GM23248 (cell line): ENCODE data around the gene KIF18A. TPM values are rescaled to one million over a fixed set of nuclear protein-coding genes. Genes with fewer than 3 reads are reported as not detected.

Experiments
- DNase-seq: peaks from one replicate; pipeline ENCODE4 v3.0.0-alpha.2; 2015
- H2AFZ ChIP-seq: fragments of 200-600 bp; sonication (generic); 2 replicates; pipeline ENCODE4 v1.6.1; 2016; ENCODE audit warnings: antibody characterized with exemption
- H3F3A ChIP-seq: fragments of 200-600 bp; sonication (generic); 2 replicates; pipeline ENCODE4 v1.6.1; 2016; ENCODE audit warnings: mild to moderate bottlenecking, antibody characterized with exemption, mixed run types; ENCODE audit not compliant: insufficient read depth
- H3K27ac ChIP-seq: fragments of 200-600 bp; sonication (generic); 2 replicates; pipeline ENCODE4 v1.5.1; 2016; ENCODE audit warnings: mild to moderate bottlenecking
- H3K27me3 ChIP-seq: fragments of 200-600 bp; sonication (generic); replicated peaks from 2 replicates; pipeline ENCODE4 v1.6.1; 2016; ENCODE audit warnings: mild to moderate bottlenecking; ENCODE audit not compliant: insufficient read depth
- H3K36me3 ChIP-seq: fragments of 200-600 bp; sonication (generic); 2 replicates; pipeline ENCODE4 v1.6.1; 2016; ENCODE audit warnings: low read depth, mild to moderate bottlenecking
- H3K4me1 ChIP-seq: fragments of 200-600 bp; sonication (generic); 2 replicates; pipeline ENCODE4 v1.6.1; 2016; ENCODE audit warnings: mild to moderate bottlenecking; ENCODE audit not compliant: insufficient read depth
- H3K4me2 ChIP-seq: fragments of 200-600 bp; sonication (generic); one replicate; pipeline ENCODE4 v1.6.1; 2016; ENCODE audit warnings: mild to moderate bottlenecking; ENCODE audit not compliant: unreplicated experiment
- H3K4me3 ChIP-seq: fragments of 200-600 bp; sonication (generic); 2 replicates; pipeline ENCODE4 v1.5.1; 2016; ENCODE audit warnings: mild to moderate bottlenecking
- H3K79me2 ChIP-seq: fragments of 200-600 bp; sonication (generic); 2 replicates; pipeline ENCODE4 v1.6.1; 2016; ENCODE audit warnings: mild to moderate bottlenecking; ENCODE audit not compliant: insufficient read depth
- H3K9ac ChIP-seq: fragments of 200-600 bp; sonication (generic); 2 replicates; pipeline ENCODE4 v1.6.1; 2016; ENCODE audit warnings: mild to moderate bottlenecking
- H3K9me2 ChIP-seq: fragments of 200-600 bp; sonication (generic); 2 replicates; pipeline ENCODE4 v1.6.1; 2016; ENCODE audit warnings: mixed run types, mild to moderate bottlenecking, moderate library complexity; ENCODE audit not compliant: insufficient read depth
- H3K9me3 ChIP-seq: fragments of 200-600 bp; sonication (generic); one replicate; pipeline ENCODE4 v1.6.1; 2017; ENCODE audit warnings: low read depth
- H4K20me1 ChIP-seq: fragments of 200-600 bp; sonication (generic); 2 replicates; pipeline ENCODE4 v1.6.0; 2016; ENCODE audit not compliant: insufficient read depth
- EZH2 ChIP-seq: fragments of 200-600 bp; sonication (generic); IDR thresholded peaks from 2 replicates; pipeline ENCODE4 v1.6.1; 2018; ENCODE audit warnings: antibody characterized with exemption, mild to moderate bottlenecking; ENCODE audit not compliant: insufficient read depth, poor library complexity, severe bottlenecking
- EZH2phosphoT487 ChIP-seq: fragments of 200-600 bp; sonication (generic); IDR thresholded peaks from 2 replicates; pipeline ENCODE4 v1.6.1; 2018; ENCODE audit warnings: antibody characterized with exemption, moderate library complexity, mild to moderate bottlenecking, low read depth; ENCODE audit not compliant: insufficient read depth
- WGBS, 2 experiments: methylation state at CpG; one replicate each; pipeline ENCODE4 v1.1.6; 2015 to 2017; ENCODE audit warnings: low lambda C conversion rate in 2 of 2, low coverage in 1 of 2; ENCODE audit errors: missing lambda C conversion rate in 2 of 2; 5-methylcytosine and 5-hydroxymethylcytosine counted together
- in situ Hi-C: fragments of 300-500 bp; cut with MboI; formaldehyde crosslinking; loops from 2 replicates; pipeline ENCODE4 v1.15.0; 2020
- microRNA counts: library from miRNA; unstranded; fragments of <30 nt; microRNA quantifications from one replicate; lab custom pipeline; 2016
- microRNA-seq: library from miRNA; unstranded; fragments of <30 nt; microRNA quantifications from one replicate; pipeline ENCODE4, GENCODE V29; 2016; ENCODE audit warnings: borderline number of aligned reads
- polyA plus RNA-seq: library from polyadenylated mRNA; unstranded; fragments of >200 nt; fragmentation: Nextera tagmentation; extraction: Ambion mirVana; gene quantifications from 2 replicates; pipeline ENCODE4 v1.2.1, GENCODE V29; 2016
- small RNA-seq: library from RNA; depleted of rRNA; stranded (forward); fragments of <200 nt; gene quantifications from one replicate; pipeline ENCODE3, GENCODE V24; 2014; ENCODE audit warnings: low read depth, low replicate concordance
- total RNA-seq: library from RNA; depleted of rRNA; stranded (reverse); fragments of >200 nt; shearing (Covaris generic); gene quantifications from 2 replicates; pipeline ENCODE4 v1.2.3, GENCODE V29; 2014; rRNA removed

KIF18A gene
- total and polyA plus RNA-seq, 2 experiments from 2014 or later: 7.8 to 9.1 TPM

DNA sequence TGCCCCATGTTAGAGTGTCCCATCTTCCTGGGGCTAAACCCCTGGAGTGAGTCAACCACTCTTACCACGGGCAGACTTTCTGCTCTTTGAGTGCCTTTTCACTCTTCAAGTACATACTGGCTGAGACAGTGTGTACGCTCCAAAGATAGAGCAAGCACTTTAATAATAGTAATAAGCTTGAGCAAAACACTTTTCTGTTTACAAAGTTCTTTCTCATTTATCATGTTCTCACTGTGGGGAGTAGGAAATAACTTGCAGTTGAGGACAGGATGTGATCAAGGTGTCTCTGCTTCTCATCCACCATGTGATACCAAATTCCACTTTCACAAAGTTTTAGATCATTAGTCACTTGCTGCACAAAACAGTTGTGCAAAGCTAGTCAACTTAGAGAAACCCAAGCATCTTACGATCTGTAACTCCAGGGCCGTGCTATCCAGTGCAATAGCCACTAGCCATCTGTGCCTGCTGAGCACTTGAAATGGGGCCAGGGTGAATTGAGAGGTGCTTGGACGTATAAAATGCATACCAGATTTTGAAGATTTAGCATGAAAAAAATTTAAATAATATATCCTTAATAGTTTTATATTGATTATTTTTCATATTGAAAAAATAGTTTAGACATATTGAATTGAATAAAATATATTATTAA is 135.3 kb downstream of the KIF18A start:
- H3K27ac ChIP-seq: no peak overlapping the region
- H3K27me3 ChIP-seq: no peaks in the 10 kb centered on the region
- no peak overlapping the region for H3K9ac ChIP-seq
- no peaks in the 10 kb centered on the region for H3K9me2 ChIP-seq
- no peak overlapping the region for H3K4me2 ChIP-seq
- H3K36me3 ChIP-seq: no peaks in the 10 kb centered on the region
- in situ Hi-C loops: no loop called here
- H2AFZ ChIP-seq: no peak overlapping the region
- H3K9me3 ChIP-seq: no peaks in the 10 kb centered on the region
- H3K4me3 ChIP-seq: no peak overlapping the region
- no peak for DNase-seq
- no peaks in the 10 kb centered on the region for H3K79me2 ChIP-seq
- peaks cover 17% of the 10 kb centered on the region; the same call in 1 of the 2 replicates for H3F3A ChIP-seq
- TF ChIP-seq EZH2phosphoT487: no peak
- TF ChIP-seq EZH2: no peak
- WGBS, 2 experiments: 64 to 65% methylated on average over 5 of the region's 5 CpGs
- no peaks in the 10 kb centered on the region for H4K20me1 ChIP-seq
- H3K4me1 ChIP-seq: peaks cover 32% of the 10 kb centered on the region

DNA sequence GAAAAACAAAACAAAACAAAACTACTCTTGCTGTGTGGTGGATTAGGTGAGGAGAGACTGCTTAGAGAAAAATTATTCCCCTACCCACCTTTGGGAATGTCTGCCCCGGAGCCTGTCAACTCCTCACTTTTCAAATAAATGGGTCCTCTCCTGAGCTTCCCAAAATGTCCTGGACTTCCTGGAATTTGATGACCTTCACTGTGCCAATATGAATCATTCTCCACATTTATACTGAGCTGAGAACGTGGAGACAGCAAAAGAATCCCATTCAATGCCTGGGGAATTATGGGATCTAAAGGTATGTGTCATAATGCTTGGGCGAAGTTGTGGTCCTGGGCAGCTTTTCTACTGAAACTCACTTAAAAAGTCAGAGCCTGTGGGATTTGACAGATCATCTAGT is 136.8 kb downstream of the KIF18A start:
- 49 to 52% methylated on average over 3 of the region's 3 CpGs for WGBS, 2 experiments
- H3K4me3 ChIP-seq: no peak overlapping the region

More for the DNA sequence above, 136.8 kb downstream of the KIF18A start:
- no peak for TF ChIP-seq EZH2phosphoT487
- no peak for TF ChIP-seq EZH2
- no peak overlapping the region for H3K9ac ChIP-seq
- no peaks in the 10 kb centered on the region for H3K9me2 ChIP-seq
- no peaks in the 10 kb centered on the region for H3K36me3 ChIP-seq
- in situ Hi-C loops: no loop called here
- H2AFZ ChIP-seq: 0 out of 2 replicates have a peak overlapping the region, but pooled peaks have one; percentile 1
- no peaks in the 10 kb centered on the region for H3K9me3 ChIP-seq
- peaks cover 18% of the 10 kb centered on the region for H3K4me1 ChIP-seq
- no peak overlapping the region for H3K27ac ChIP-seq
- no peaks in the 10 kb centered on the region for H3K79me2 ChIP-seq
- H3K27me3 ChIP-seq: no peaks in the 10 kb centered on the region
- peak; percentile 27 for DNase-seq
- H3K4me2 ChIP-seq: no peak overlapping the region
- H3F3A ChIP-seq: 0 out of 2 replicates have a peak, but pooled peaks cover 6% of the 10 kb centered on the region
- no peaks in the 10 kb centered on the region for H4K20me1 ChIP-seq

MicroRNAs encoded within 50 kb of the gene (microRNA counts, 767-probe panel; counts per million panel counts)
- 447 counts per million, percentile 86 among the panel's probes with 10 or more counts for microRNA hsa-miR-610 (lab: Ali Mortazavi, UCI)

Small RNAs within 50 kb of the gene (microRNA-seq; reads per million reads assigned to microRNA genes)
- 2.0 reads per million for gene MIR610

Small RNAs within 50 kb of the gene (small RNA-seq; reads per million reads assigned to genes)
- gene AC023206.1 (not detected), gene MIR610 (not detected)

Other genes with a start within 250 kb of the KIF18A start
- gene METTL15, start 232 bp upstream of the KIF18A start, total RNA-seq: 11.0 and 15.9 TPM in 2 replicates
- 11.1 and 13.1 TPM in 2 replicates for gene METTL15, start 232 bp upstream of the KIF18A start, polyA plus RNA-seq